Stimulated activated CD4-positive, alpha-beta T cell treated with anti-CD3 and anti-CD28 coated beads, TNF-alpha, amount 100 ng/mL, for 24 hours (primary cell): ENCODE data around the gene ZDHHC20.

Source experiments
- DNase-seq, 3 experiments: peaks; one replicate each; pipeline ENCODE4 v3.0.0-alpha.2; 2020; ENCODE audit warnings: low read depth in 3 of 3

ZDHHC20 gene

GRCh38 chr13:21326155-21327031, 132.7 kb downstream of the ZDHHC20 start:
- no peak for DNase-seq

GRCh38 chr13:21324803-21325202, 134.3 kb downstream of the ZDHHC20 start:
- no peak for DNase-seq

- no peak for DNase-seq
Observed at GRCh38 chr13:21322988-21323387, 136.1 kb downstream of the ZDHHC20 start.
